Neural progenitor cell (in vitro differentiated cells): ENCODE measurements around the gene CEP44.

Experiments used
- CTCF ChIP-seq: fragments of 200-600 bp; sonication (generic); IDR thresholded peaks from 2 replicates; pipeline ENCODE4 v1.5.1; 2017; ENCODE audit warnings: antibody characterized with exemption, mild to moderate bottlenecking
- EZH2 ChIP-seq: fragments of 200-600 bp; sonication (generic); IDR thresholded peaks from 2 replicates; pipeline ENCODE4 v1.6.1; 2017; ENCODE audit warnings: antibody characterized with exemption, mild to moderate bottlenecking, moderate library complexity

- TF ChIP-seq CTCF = no peak
- no peak for TF ChIP-seq EZH2
These were observed 90.1 kb downstream of the CEP44 start for GRCh38 chr4:174373821-174374220.
